Measurements from ENCODE around the gene PDE4A. TPM values are rescaled to one million over a fixed set of nuclear protein-coding genes. Genes with fewer than 3 reads are reported as not detected.

The PDE4A gene
- total and polyA plus RNA-seq, 10 of the 15 experiments (the other 5 are each of a cell fraction or from before 2014, with no cell fraction given): 0.24 to 13.3 (median 4.9) TPM

- TF ChIP-seq TAF1 (IDR thresholded peaks at IDR 0.05; ENCODE audit: borderline replicate concordance, low read depth, low read length): peak; percentile 40; the same call in 1 of the 2 replicates
- no peak for TF ChIP-seq SREBF1 (IDR thresholded peaks at IDR 0.05; ENCODE audit: low read length)
- TF ChIP-seq, protein P1, sequence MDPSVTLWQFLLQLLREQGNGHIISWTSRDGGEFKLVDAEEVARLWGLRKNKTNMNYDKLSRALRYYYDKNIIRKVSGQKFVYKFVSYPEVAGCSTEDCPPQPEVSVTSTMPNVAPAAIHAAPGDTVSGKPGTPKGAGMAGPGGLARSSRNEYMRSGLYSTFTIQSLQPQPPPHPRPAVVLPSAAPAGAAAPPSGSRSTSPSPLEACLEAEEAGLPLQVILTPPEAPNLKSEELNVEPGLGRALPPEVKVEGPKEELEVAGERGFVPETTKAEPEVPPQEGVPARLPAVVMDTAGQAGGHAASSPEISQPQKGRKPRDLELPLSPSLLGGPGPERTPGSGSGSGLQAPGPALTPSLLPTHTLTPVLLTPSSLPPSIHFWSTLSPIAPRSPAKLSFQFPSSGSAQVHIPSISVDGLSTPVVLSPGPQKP (IDR thresholded peaks at IDR 0.05; ENCODE audit: low read depth, low read length): no peak
- TF ChIP-seq CEBPB (IDR thresholded peaks at IDR 0.05; ENCODE audit: borderline replicate concordance in 1 of 2, low read depth in 2 of 2, low read length in 2 of 2): no peak
- no peak for TF ChIP-seq WRNIP1 (IDR thresholded peaks at IDR 0.05; ENCODE audit: borderline replicate concordance, low read depth, low read length)
- peak; percentile 66 for TF ChIP-seq POLR2AphosphoS5 (IDR thresholded peaks at IDR 0.05; ENCODE audit: low read length)
- no peak for TF ChIP-seq RFX5 (IDR thresholded peaks at IDR 0.05; ENCODE audit: low read depth, low read length)
- TF ChIP-seq ZSCAN29 (IDR thresholded peaks at IDR 0.05): no peak
- no peak for TF ChIP-seq SMAD1 (IDR thresholded peaks at IDR 0.05; ENCODE audit: low read depth, partially characterized antibody)
- no peak for TF ChIP-seq NFXL1 (IDR thresholded peaks at IDR 0.05; ENCODE audit: borderline replicate concordance)
- TF ChIP-seq TCF7 (IDR thresholded peaks at IDR 0.05; ENCODE audit: borderline replicate concordance): peak; percentile 85
- peak; percentile 80 for TF ChIP-seq MTA2 (IDR thresholded peaks at IDR 0.05; ENCODE audit: low read depth)
- TF ChIP-seq BMI1 (IDR thresholded peaks at IDR 0.05; ENCODE audit: borderline replicate concordance): no peak
- no peak for TF ChIP-seq TBL1XR1 (IDR thresholded peaks at IDR 0.05; ENCODE audit: low read depth, low read length)
- no peak for TF ChIP-seq USF2 (IDR thresholded peaks at IDR 0.05; ENCODE audit: borderline replicate concordance, low read depth, low read length)
- TF ChIP-seq EED (IDR thresholded peaks at IDR 0.05; ENCODE audit: low read depth): peak; percentile 70; the same call in 1 of the 2 replicates
- TF ChIP-seq YY1 (IDR thresholded peaks at IDR 0.05; ENCODE audit: low read depth, low read length): 0 out of 2 replicates have a peak, but pooled peaks have one; percentile 22
- 0 out of 2 replicates have a peak, but pooled peaks have one; percentile 22 for TF ChIP-seq CHD2 (IDR thresholded peaks at IDR 0.05; ENCODE audit: borderline replicate concordance, low read depth, low read length)
- peak; percentile 70 for TF ChIP-seq RUNX3 (IDR thresholded peaks at IDR 0.05; ENCODE audit: low read length)
- no peak for TF ChIP-seq SMAD5 (IDR thresholded peaks at IDR 0.05; ENCODE audit: low read depth)
- no peak for TF ChIP-seq GABPA (IDR thresholded peaks at IDR 0.05; ENCODE audit: low read depth)
- TF ChIP-seq HCFC1 (IDR thresholded peaks at IDR 0.05; ENCODE audit: low read length): no peak
- TF ChIP-seq, protein P2, sequence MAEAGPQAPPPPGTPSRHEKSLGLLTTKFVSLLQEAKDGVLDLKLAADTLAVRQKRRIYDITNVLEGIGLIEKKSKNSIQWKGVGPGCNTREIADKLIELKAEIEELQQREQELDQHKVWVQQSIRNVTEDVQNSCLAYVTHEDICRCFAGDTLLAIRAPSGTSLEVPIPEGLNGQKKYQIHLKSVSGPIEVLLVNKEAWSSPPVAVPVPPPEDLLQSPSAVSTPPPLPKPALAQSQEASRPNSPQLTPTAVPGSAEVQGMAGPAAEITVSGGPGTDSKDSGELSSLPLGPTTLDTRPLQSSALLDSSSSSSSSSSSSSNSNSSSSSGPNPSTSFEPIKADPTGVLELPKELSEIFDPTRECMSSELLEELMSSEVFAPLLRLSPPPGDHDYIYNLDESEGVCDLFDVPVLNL (IDR thresholded peaks at IDR 0.05; ENCODE audit: low read depth, low read length): no peak
- TF ChIP-seq RAD21 (IDR thresholded peaks at IDR 0.05; ENCODE audit: insufficient read depth, low read depth, low read length): 0 out of 2 replicates have a peak, but pooled peaks have one; percentile 0
- TF ChIP-seq, protein P3, sequence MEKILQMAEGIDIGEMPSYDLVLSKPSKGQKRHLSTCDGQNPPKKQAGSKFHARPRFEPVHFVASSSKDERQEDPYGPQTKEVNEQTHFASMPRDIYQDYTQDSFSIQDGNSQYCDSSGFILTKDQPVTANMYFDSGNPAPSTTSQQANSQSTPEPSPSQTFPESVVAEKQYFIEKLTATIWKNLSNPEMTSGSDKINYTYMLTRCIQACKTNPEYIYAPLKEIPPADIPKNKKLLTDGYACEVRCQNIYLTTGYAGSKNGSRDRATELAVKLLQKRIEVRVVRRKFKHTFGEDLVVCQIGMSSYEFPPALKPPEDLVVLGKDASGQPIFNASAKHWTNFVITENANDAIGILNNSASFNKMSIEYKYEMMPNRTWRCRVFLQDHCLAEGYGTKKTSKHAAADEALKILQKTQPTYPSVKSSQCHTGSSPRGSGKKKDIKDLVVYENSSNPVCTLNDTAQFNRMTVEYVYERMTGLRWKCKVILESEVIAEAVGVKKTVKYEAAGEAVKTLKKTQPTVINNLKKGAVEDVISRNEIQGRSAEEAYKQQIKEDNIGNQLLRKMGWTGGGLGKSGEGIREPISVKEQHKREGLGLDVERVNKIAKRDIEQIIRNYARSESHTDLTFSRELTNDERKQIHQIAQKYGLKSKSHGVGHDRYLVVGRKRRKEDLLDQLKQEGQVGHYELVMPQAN (conservative IDR thresholded peaks at IDR 0.05): no peak
- TF ChIP-seq BCL11A (IDR thresholded peaks at IDR 0.05; ENCODE audit: low read depth, low read length): peak; percentile 54; the same call in 1 of the 2 replicates
- no peak for TF ChIP-seq ZNF24 (IDR thresholded peaks at IDR 0.05)
- TF ChIP-seq RBBP5 (conservative IDR thresholded peaks at IDR 0.05): no peak
- TF ChIP-seq IKZF2 (IDR thresholded peaks at IDR 0.05): peak; percentile 79 to 81; a peak in 3 of 4 replicates
These were observed 7.9 kb upstream of the PDE4A start (continued) for GRCh38 chr19:10412257-10412977.

Data from GM12878 (cell line).